Measurements from ENCODE around the gene TULP4. TPM values are rescaled to one million over a fixed set of nuclear protein-coding genes. Genes with fewer than 3 reads are reported as not detected.

TULP4 gene
- total RNA-seq, 1 experiment from 2014 or later, result 126 TPM

DNA sequence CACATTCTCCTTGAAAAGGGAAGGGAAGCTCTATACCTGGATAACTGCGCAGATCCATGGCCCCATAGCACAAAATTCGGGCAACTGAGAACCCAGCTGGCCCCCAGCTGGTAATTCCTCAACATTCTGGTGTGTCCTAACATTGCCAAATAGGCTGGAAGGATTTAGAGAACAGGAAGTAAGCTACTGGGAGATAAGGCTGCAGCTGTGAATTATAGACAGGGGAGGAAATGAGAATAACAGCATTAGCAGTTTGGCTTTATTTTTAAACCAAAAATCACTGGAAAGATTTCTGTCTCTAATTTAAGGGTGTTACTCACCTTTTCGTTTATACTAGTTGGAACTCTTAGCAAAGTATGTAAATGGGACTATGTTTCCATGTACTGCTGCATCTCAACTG is 97.2 kb downstream of the TULP4 start:
- peaks cover 11% of the 10 kb centered on the region; the same call in 1 of the 2 replicates for H3K4me1 ChIP-seq
- no peak for DNase-seq
- peaks cover 24% of the 10 kb centered on the region for H3K4me1 Mint-ChIP-seq (ENCODE audit: low read depth, unreplicated experiment)
- no peaks in the 10 kb centered on the region for H3K27me3 ChIP-seq (replicated peaks; ENCODE audit: control insufficient read depth, insufficient read depth, low read length)
- CTCF ChIA-PET, result no interaction called here
- no peaks in the 10 kb centered on the region for H3K9me3 ChIP-seq
- no peaks in the 10 kb centered on the region for H3K27me3 Mint-ChIP-seq (ENCODE audit: insufficient read depth, unreplicated experiment)
- BruUV-seq (replicated peaks), result no TSS peak
- peaks cover 13% of the 10 kb centered on the region for H3K9me3 Mint-ChIP-seq (ENCODE audit: unreplicated experiment)
- no peak overlapping the region for H3K4me3 Mint-ChIP-seq (ENCODE audit: unreplicated experiment)
- H3K36me3 Mint-ChIP-seq (ENCODE audit: insufficient read depth, unreplicated experiment), result peaks cover 20% of the 10 kb centered on the region
- peak overlapping the region; percentile 63 for H3K27ac Mint-ChIP-seq (ENCODE audit: unreplicated experiment)
- no peaks in the 10 kb centered on the region; the same call in 1 of the 2 replicates for H3K36me3 ChIP-seq (ENCODE audit: control insufficient read depth, insufficient read depth, low read length)
- TF ChIP-seq, protein P1, sequence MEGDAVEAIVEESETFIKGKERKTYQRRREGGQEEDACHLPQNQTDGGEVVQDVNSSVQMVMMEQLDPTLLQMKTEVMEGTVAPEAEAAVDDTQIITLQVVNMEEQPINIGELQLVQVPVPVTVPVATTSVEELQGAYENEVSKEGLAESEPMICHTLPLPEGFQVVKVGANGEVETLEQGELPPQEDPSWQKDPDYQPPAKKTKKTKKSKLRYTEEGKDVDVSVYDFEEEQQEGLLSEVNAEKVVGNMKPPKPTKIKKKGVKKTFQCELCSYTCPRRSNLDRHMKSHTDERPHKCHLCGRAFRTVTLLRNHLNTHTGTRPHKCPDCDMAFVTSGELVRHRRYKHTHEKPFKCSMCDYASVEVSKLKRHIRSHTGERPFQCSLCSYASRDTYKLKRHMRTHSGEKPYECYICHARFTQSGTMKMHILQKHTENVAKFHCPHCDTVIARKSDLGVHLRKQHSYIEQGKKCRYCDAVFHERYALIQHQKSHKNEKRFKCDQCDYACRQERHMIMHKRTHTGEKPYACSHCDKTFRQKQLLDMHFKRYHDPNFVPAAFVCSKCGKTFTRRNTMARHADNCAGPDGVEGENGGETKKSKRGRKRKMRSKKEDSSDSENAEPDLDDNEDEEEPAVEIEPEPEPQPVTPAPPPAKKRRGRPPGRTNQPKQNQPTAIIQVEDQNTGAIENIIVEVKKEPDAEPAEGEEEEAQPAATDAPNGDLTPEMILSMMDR (IDR thresholded peaks at IDR 0.05; ENCODE audit: insufficient read depth in 1 of 2, low read depth in 1 of 2, low read length in 1 of 2, severe bottlenecking in 1 of 2, unreplicated experiment in 1 of 2), result no peak
- POLR2A ChIA-PET, result no interaction called here
- intact Hi-C loops (cut with micrococcal nuclease; ENCODE audit: unreplicated experiment), result loop anchor here (5.0 kb wide), 1 partner anchor 43 kb away; no protein-coding TSS in a partner anchor
- no peak overlapping the region for H3K4me3 ChIP-seq (ENCODE audit: low read depth, low read length)

DNA sequence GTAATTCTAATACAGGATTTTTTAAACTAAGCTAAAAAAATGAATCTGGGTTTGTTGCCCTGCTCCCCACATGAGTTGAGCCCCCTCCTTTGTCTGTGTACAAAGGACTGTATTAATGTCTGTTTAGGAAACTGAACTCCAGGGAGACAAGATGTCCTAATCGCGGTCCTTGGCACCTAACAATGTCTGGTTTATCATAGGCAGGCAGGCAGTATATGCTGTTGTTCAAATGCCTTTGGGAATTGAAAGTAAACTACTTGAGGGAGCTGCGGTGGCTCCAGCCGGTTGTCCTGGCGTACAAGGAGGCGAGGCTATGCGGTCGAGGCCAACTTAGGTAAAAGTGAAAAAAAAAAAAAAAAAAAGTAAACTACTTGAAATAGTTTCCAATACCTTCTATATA is 98.5 kb downstream of the TULP4 start:
- Mint-ChIP-seq H3K27me3 (ENCODE audit: insufficient read depth, unreplicated experiment) (no peaks in the 10 kb centered on the region), H3K4me3 (ENCODE audit: unreplicated experiment) (no peak overlapping the region), H3K9me3 (ENCODE audit: unreplicated experiment) (no peaks in the 10 kb centered on the region), H3K27ac (ENCODE audit: unreplicated experiment) (no peak overlapping the region), H3K36me3 (ENCODE audit: insufficient read depth, unreplicated experiment) (peaks cover 18% of the 10 kb centered on the region), H3K4me1 (ENCODE audit: low read depth, unreplicated experiment) (peaks cover 12% of the 10 kb centered on the region)
- intact Hi-C loops (cut with micrococcal nuclease; ENCODE audit: unreplicated experiment), result no loop called here
- no peaks in the 10 kb centered on the region for H3K27me3 ChIP-seq (replicated peaks; ENCODE audit: control insufficient read depth, insufficient read depth, low read length)
- DNase-seq, result no peak
- CTCF ChIA-PET, result no interaction called here
- TF ChIP-seq, protein P1 (IDR thresholded peaks at IDR 0.05; ENCODE audit: insufficient read depth in 1 of 2, low read depth in 1 of 2, low read length in 1 of 2, severe bottlenecking in 1 of 2, unreplicated experiment in 1 of 2), result no peak
- H3K36me3 ChIP-seq (ENCODE audit: control insufficient read depth, insufficient read depth, low read length), result no peaks in the 10 kb centered on the region; the same call in 1 of the 2 replicates
- peaks cover 3% of the 10 kb centered on the region; the same call in 1 of the 2 replicates for H3K4me1 ChIP-seq
- H3K9me3 ChIP-seq, result no peaks in the 10 kb centered on the region
- no peak overlapping the region for H3K4me3 ChIP-seq (ENCODE audit: low read depth, low read length)
- no TSS peak for BruUV-seq (replicated peaks)
- POLR2A ChIA-PET, result no interaction called here

DNA sequence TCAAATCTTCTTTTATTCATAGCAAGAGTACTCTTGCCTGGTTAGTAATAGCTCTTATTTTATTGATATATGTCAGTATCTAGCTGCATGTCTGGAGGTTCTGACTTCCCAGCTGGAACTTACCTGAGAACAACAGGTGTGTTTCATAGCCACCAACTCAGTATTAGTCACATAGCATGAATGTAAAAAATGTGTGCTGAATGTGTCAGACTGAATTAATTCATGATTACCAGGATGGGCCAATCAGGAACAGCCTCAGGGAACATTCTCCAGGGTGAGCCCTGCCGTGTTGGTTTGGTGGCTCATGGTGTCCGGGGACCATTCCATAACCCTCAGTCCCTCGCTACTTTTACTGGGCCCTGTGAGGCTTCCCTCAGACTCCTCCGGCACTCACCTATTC is 99.7 kb downstream of the TULP4 start:
- POLR2A ChIA-PET, result no interaction called here
- Histone ChIP-seq H3K4me1 (no peaks in the 10 kb centered on the region), H3K4me3 (ENCODE audit: low read depth, low read length) (no peak overlapping the region), H3K36me3 (ENCODE audit: control insufficient read depth, insufficient read depth, low read length) (no peaks in the 10 kb centered on the region; the same call in 1 of the 2 replicates), H3K27me3 (replicated peaks; ENCODE audit: control insufficient read depth, insufficient read depth, low read length) (no peaks in the 10 kb centered on the region), H3K9me3 (no peaks in the 10 kb centered on the region)
- Mint-ChIP-seq H3K36me3 (ENCODE audit: insufficient read depth, unreplicated experiment) (peaks cover 28% of the 10 kb centered on the region), H3K27ac (ENCODE audit: unreplicated experiment) (no peak overlapping the region), H3K4me1 (ENCODE audit: low read depth, unreplicated experiment) (peaks cover 7% of the 10 kb centered on the region), H3K27me3 (ENCODE audit: insufficient read depth, unreplicated experiment) (no peaks in the 10 kb centered on the region), H3K4me3 (ENCODE audit: unreplicated experiment) (no peak overlapping the region), H3K9me3 (ENCODE audit: unreplicated experiment) (no peaks in the 10 kb centered on the region)
- peak in 1 of 2 experiments; percentile 19 for DNase-seq
- TF ChIP-seq, protein P1 (IDR thresholded peaks at IDR 0.05; ENCODE audit: insufficient read depth in 1 of 2, low read depth in 1 of 2, low read length in 1 of 2, severe bottlenecking in 1 of 2, unreplicated experiment in 1 of 2), result no peak
- BruUV-seq (replicated peaks), result no TSS peak
- intact Hi-C loops (cut with micrococcal nuclease; ENCODE audit: unreplicated experiment), result no loop called here
- CTCF ChIA-PET, result no interaction called here
